Sigmoid colon (tissue), 7 donors: ENCODE results near the gene SLC9A7. TPM values are rescaled to one million over a fixed set of nuclear protein-coding genes. Genes with fewer than 3 reads are reported as not detected.

Source experiments
- DNase-seq: peaks from one replicate; pipeline ENCODE4 v3.0.0-alpha.2; 2019
- H3K27ac ChIP-seq, 4 donors: fragments of 200-600 bp; sonication (generic); one replicate each; pipeline ENCODE4 v1.5.1; 2016 to 2019; ENCODE audit warnings: mild to moderate bottlenecking in 1 of 4
- H3K27me3 ChIP-seq, 3 donors: fragments of 200-600 bp; sonication (generic); one replicate each; pipeline ENCODE4 v1.5.1; 2019; ENCODE audit warnings: mild to moderate bottlenecking in 1 of 3
- H3K36me3 ChIP-seq, 4 donors: fragments of 200-600 bp; sonication (generic); one replicate each; pipeline ENCODE4 v1.5.1; 2016 to 2019
- H3K4me1 ChIP-seq, 4 donors: fragments of 200-600 bp; sonication (generic); one replicate each; pipeline ENCODE4 v1.5.1; 2017 to 2019
- H3K4me3 ChIP-seq, 4 donors: fragments of 200-600 bp; sonication (generic); one replicate each; pipeline ENCODE4 v1.5.1; 2017 to 2019; ENCODE audit warnings: mild to moderate bottlenecking in 2 of 4, moderate library complexity in 1 of 4
- H3K9me3 ChIP-seq, 4 donors: fragments of 200-600 bp in 3 of 4; sonication (generic) in 3 of 4; one replicate each; pipeline versions ENCODE4 v1.5.1 to v1.6.1; 2013 to 2019
- EP300 ChIP-seq, 4 donors: sonication (generic); formaldehyde crosslinking; IDR thresholded peaks; one replicate each; pipeline ENCODE4 v1.6.1; 2017; ENCODE audit warnings: antibody characterized with exemption in 4 of 4
- POLR2A ChIP-seq, 2 donors: fragments of 450-650 bp; IDR thresholded peaks; one replicate each; pipeline ENCODE4 v1.6.1; 2016; ENCODE audit warnings: antibody characterized with exemption in 2 of 2, mild to moderate bottlenecking in 2 of 2, moderate library complexity in 2 of 2
- POLR2AphosphoS5 ChIP-seq, 4 donors: sonication (generic); formaldehyde crosslinking; IDR thresholded peaks; one replicate each; pipeline ENCODE4 v1.6.1; 2017; ENCODE audit warnings: antibody characterized with exemption in 4 of 4
- WGBS, 2 donors: extraction: QIAGEN DNeasy Blood & Tissue Kit; methylation state at CpG; one replicate each; pipeline ENCODE4 v1.1.7; 2013; 5-methylcytosine and 5-hydroxymethylcytosine counted together
- intact Hi-C: fragments of 100-400 bp; cut with DNase I; formaldehyde crosslinking; loops from one replicate; pipeline ENCODE4 v1.15.1; 2023
- polyA plus RNA-seq, 3 donors: library from polyadenylated mRNA; stranded (reverse); fragments of 200-250 nt; gene quantifications; one replicate each; pipeline ENCODE4 v1.2.3, GENCODE V29; 2013
- total RNA-seq, 4 donors: library from RNA; depleted of rRNA; stranded (reverse); fragments of >200 nt; gene quantifications; one replicate each; pipeline ENCODE4 v1.1.0, GENCODE V29; 2016
- TF ChIP-seq, protein P1 (sequence below), 4 experiments: fragments of 450-650 bp in 3 of 4; fragments of 200-600 bp in 1 of 4; IDR thresholded peaks; one replicate each; pipeline ENCODE4 v1.5.1; 2016 to 2019; ENCODE audit warnings: antibody characterized with exemption in 4 of 4, mild to moderate bottlenecking in 3 of 4, moderate library complexity in 2 of 4
- donor health status: healthy with polysubstance abuse.
- donor health status: Bipolar disorder and iron deficiency.
- donor health status: healthy.

The SLC9A7 gene
- total and polyA plus RNA-seq, 7 donors = under 0.01 to 8.8 (median 2.9) TPM

DNA sequence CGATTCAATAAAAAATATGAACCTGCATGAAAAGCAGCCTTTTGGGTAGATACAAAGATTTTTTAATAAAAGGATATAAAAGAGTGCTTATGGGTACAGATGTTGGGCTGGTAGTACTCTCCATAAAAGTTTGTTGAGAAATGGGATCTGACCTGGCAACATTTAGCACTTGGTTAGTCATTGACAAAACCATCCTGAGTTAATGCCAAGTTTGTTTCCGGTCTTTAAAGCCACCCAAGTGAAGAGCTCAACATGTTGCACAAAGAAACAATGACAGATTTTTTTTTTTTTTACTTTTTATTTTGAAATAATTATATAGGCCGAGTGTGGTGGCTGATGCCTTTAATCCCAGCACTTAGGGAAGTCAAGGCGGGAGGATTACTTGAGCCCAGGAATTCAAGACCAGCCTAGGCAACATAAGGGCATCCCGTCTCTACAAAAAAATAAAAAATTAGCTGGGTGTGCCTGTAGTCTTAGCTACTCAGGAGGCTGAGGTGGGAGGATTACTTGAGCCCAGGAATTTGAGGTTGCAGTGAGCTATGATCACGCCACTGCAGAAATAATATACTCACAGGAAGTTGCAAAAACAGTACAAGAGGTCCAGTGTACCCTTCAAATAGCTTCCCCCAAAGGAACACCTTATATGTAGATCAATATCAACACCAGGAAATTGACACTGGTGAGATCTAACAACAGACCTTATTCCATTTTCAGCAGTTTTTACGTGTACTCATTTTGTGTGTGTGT, 168.8 kb downstream of the SLC9A7 start:
- 68 to 80% methylated on average over 7 of the region's 7 CpGs for WGBS, 2 donors
- DNase-seq = no peak
- Histone ChIP-seq H3K9me3 (no peaks in the 10 kb centered on the region), H3K4me1 (no peaks in the 10 kb centered on the region), H3K27ac (peak overlapping the region in 2 of 4 donors; percentile 21 to 23), H3K27me3 (no peaks in the 10 kb centered on the region), H3K36me3 (no peaks in the 10 kb centered on the region), H3K4me3 (no peak overlapping the region)
- intact Hi-C loops = no loop called here
- TF ChIP-seq, protein P1, sequence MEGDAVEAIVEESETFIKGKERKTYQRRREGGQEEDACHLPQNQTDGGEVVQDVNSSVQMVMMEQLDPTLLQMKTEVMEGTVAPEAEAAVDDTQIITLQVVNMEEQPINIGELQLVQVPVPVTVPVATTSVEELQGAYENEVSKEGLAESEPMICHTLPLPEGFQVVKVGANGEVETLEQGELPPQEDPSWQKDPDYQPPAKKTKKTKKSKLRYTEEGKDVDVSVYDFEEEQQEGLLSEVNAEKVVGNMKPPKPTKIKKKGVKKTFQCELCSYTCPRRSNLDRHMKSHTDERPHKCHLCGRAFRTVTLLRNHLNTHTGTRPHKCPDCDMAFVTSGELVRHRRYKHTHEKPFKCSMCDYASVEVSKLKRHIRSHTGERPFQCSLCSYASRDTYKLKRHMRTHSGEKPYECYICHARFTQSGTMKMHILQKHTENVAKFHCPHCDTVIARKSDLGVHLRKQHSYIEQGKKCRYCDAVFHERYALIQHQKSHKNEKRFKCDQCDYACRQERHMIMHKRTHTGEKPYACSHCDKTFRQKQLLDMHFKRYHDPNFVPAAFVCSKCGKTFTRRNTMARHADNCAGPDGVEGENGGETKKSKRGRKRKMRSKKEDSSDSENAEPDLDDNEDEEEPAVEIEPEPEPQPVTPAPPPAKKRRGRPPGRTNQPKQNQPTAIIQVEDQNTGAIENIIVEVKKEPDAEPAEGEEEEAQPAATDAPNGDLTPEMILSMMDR (IDR thresholded peaks at IDR 0.05) = no peak
- TF ChIP-seq POLR2AphosphoS5 (IDR thresholded peaks at IDR 0.05) (no peak), EP300 (IDR thresholded peaks at IDR 0.05) (no peak), POLR2A (IDR thresholded peaks at IDR 0.05) (no peak)

DNA sequence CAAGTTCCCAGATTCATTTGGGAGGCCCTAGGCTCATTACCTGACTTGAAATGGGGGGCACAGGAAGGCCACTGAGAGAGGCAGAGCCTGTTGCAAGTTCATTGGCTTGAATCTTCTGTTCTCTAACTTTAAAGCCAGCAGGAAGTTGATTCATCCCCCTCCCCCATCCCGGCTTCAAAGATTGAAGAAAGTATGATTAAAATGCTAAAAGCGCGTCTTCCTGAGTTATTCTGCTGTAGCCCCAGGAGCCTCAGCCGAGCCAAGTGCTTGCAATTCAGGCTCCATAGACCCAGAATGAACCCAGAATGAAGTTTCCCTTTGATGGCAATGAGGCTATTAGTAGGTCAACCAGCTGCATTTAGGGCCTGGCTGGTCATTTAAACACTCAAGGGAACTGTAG, 170.7 kb downstream of the SLC9A7 start:
- Histone ChIP-seq H3K4me1 (no peaks in the 10 kb centered on the region), H3K27me3 (no peaks in the 10 kb centered on the region), H3K27ac (peak overlapping the region; percentile 14 to 42 (median 35)), H3K36me3 (no peaks in the 10 kb centered on the region), H3K4me3 (no peak overlapping the region), H3K9me3 (no peaks in the 10 kb centered on the region)
- intact Hi-C loops = no loop called here
- WGBS, 2 donors = 26 to 80% methylated on average over 4 of the region's 4 CpGs
- TF ChIP-seq POLR2A (IDR thresholded peaks at IDR 0.05) (no peak), EP300 (IDR thresholded peaks at IDR 0.05) (no peak), POLR2AphosphoS5 (IDR thresholded peaks at IDR 0.05) (no peak)
- TF ChIP-seq, protein P1 (IDR thresholded peaks at IDR 0.05) = no peak
- peak; percentile 74 for DNase-seq

DNA sequence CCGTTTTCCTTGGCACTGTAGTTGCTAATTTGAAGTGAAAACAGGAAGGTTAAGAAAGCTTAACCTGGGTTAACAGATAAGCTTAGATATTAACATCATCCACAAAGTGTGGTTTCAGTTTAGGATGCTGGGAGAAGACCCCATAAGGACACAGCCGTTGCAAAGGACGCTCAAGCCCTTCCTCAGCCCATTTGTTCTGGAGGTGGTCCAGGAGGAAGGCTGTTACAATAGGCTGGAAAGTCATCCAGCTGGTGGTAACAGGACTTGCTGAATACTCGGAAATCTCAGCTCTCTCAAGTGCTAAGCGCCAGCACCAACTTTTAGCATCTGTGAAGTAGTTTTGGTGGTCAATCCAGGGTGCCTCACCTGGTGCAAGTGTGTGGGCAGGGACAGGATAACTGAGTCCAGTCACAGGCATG, 171.2 kb downstream of the SLC9A7 start:
- peaks cover 0 to under 1% (median 0%) of the 10 kb centered on the region in 4 donors for H3K4me1 ChIP-seq
- H3K27ac ChIP-seq = peak overlapping the region; percentile 14 to 42 (median 35)
- H3K36me3 ChIP-seq = no peaks in the 10 kb centered on the region
- intact Hi-C loops = no loop called here
- no peak overlapping the region for H3K4me3 ChIP-seq
- TF ChIP-seq, protein P1 (IDR thresholded peaks at IDR 0.05) = no peak
- H3K9me3 ChIP-seq = no peaks in the 10 kb centered on the region
- DNase-seq = no peak
- H3K27me3 ChIP-seq = no peaks in the 10 kb centered on the region
- 30 to 48% methylated on average over 5 of the region's 5 CpGs for WGBS, 2 donors

DNA sequence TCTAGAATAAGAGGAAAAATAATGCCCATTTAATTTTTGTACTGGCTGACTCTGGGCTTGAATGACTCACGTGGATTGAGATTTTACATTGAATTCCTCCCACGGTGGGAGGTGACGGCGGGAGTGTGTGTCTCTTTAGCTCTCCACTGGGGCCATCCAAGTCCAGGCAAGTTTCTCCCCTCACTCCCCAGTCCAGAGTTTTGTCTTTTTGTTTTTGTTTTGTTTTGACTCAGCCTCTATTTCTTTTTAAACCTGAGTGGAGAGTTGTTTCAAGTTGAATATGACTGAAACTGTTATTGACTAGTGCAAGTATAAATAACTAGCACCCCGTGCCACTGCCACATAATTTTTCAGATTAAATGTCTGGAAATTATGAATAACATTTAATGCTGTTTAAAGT, 171.8 kb downstream of the SLC9A7 start:
- Histone ChIP-seq H3K27ac (peak overlapping the region in 2 of 4 donors; percentile 14 to 39), H3K4me1 (peaks cover 0 to 6% (median 0%) of the 10 kb centered on the region in 4 donors), H3K4me3 (no peak overlapping the region), H3K27me3 (no peaks in the 10 kb centered on the region), H3K36me3 (no peaks in the 10 kb centered on the region), H3K9me3 (no peaks in the 10 kb centered on the region)
- no peak for DNase-seq
- TF ChIP-seq EP300 (IDR thresholded peaks at IDR 0.05) = no peak
- no peak for TF ChIP-seq POLR2A (IDR thresholded peaks at IDR 0.05)
- no peak for TF ChIP-seq POLR2AphosphoS5 (IDR thresholded peaks at IDR 0.05)
- intact Hi-C loops = no loop called here
- WGBS, 2 donors = 62 to 77% methylated on average over 5 of the region's 5 CpGs

DNA sequence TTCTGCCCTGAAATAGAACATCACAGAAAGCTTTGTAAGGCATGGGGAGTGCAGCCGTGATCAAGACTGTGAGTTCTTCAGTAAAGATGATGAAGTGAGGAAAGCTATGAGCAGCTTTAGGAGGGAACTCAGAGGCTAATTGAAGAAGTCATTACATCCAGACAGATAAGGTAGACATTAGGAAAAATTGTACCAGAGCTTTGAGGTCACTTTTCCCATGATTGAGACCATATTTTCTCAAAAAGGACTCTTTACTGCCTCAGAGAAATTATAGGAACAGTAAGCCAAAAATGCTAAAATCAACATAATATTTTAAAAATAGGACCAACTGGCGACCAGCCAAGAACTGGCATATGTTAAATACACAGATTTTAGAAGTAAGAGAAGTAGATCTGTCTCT, 174.2 kb downstream of the SLC9A7 start:
- H3K4me1 ChIP-seq = peaks cover 0 to 6% (median 0%) of the 10 kb centered on the region in 4 donors
- no peak overlapping the region for H3K4me3 ChIP-seq
- WGBS, 2 donors = 90 to 91% methylated on average over 2 of the region's 2 CpGs
- intact Hi-C loops = loop anchor here (5.0 kb wide), 1 partner anchor 48 kb away; no protein-coding TSS in a partner anchor
- DNase-seq = no peak
- no peak overlapping the region for H3K27ac ChIP-seq
- no peaks in the 10 kb centered on the region for H3K9me3 ChIP-seq
- H3K27me3 ChIP-seq = no peaks in the 10 kb centered on the region
- TF ChIP-seq POLR2AphosphoS5 (IDR thresholded peaks at IDR 0.05) = no peak
- TF ChIP-seq EP300 (IDR thresholded peaks at IDR 0.05) = no peak
- TF ChIP-seq, protein P1 (IDR thresholded peaks at IDR 0.05) = no peak
- TF ChIP-seq POLR2A (IDR thresholded peaks at IDR 0.05) = no peak
- H3K36me3 ChIP-seq = no peaks in the 10 kb centered on the region
